ENCODE data around the gene IL36A. TPM values are rescaled to one million over a fixed set of nuclear protein-coding genes. Genes with fewer than 3 reads are reported as not detected.

IL36A gene
- total RNA-seq, 1 experiment from 2014 or later: not detected

- DNase-seq (ENCODE audit: low read depth): no peak
Observed at GRCh38 chr2:113007250-113007649, 2.0 kb downstream of the IL36A start.

GRCh38 chr2:113009622-113010021 lies 4.4 kb downstream of the IL36A start:
- no peak for DNase-seq (ENCODE audit: low read depth)

- peak; percentile 78 for DNase-seq (ENCODE audit: low read depth)
Observed at GRCh38 chr2:113010088-113010487, 4.8 kb downstream of the IL36A start.

GRCh38 chr2:113011108-113011507 lies 5.8 kb downstream of the IL36A start:
- peak; percentile 13 for DNase-seq (ENCODE audit: low read depth)

- peak; percentile 76 for DNase-seq (ENCODE audit: low read depth)
Observed at GRCh38 chr2:113012436-113013335, 7.4 kb downstream of the IL36A start.

GRCh38 chr2:113013336-113013661 lies 8.0 kb downstream of the IL36A start:
- DNase-seq (ENCODE audit: low read depth): no peak

- DNase-seq (ENCODE audit: low read depth): no peak
Observed at GRCh38 chr2:113014067-113014466, 8.8 kb downstream of the IL36A start.

GRCh38 chr2:113015042-113015441 lies 9.8 kb downstream of the IL36A start:
- DNase-seq (ENCODE audit: low read depth): no peak

GRCh38 chr2:113015655-113016054 lies 10.4 kb downstream of the IL36A start:
- no peak for DNase-seq (ENCODE audit: low read depth)

GRCh38 chr2:113018509-113018908 lies 13.2 kb downstream of the IL36A start:
- no peak for DNase-seq (ENCODE audit: low read depth)

GRCh38 chr2:113021312-113021711 lies 16.1 kb downstream of the IL36A start:
- DNase-seq (ENCODE audit: low read depth): no peak

GRCh38 chr2:113024764-113025163 lies 19.5 kb downstream of the IL36A start:
- DNase-seq (ENCODE audit: low read depth): no peak

- DNase-seq (ENCODE audit: low read depth): no peak
Observed at GRCh38 chr2:113025737-113026136, 20.5 kb downstream of the IL36A start.

GRCh38 chr2:113027691-113028090 lies 22.4 kb downstream of the IL36A start:
- no peak for DNase-seq (ENCODE audit: low read depth)

GRCh38 chr2:113028112-113028511 lies 22.9 kb downstream of the IL36A start:
- DNase-seq (ENCODE audit: low read depth): no peak

GRCh38 chr2:113032737-113033136 lies 27.5 kb downstream of the IL36A start:
- no peak for DNase-seq (ENCODE audit: low read depth)

GRCh38 chr2:113034016-113034415 lies 28.8 kb downstream of the IL36A start:
- no peak for DNase-seq (ENCODE audit: low read depth)

- DNase-seq (ENCODE audit: low read depth): no peak
Observed at GRCh38 chr2:113036763-113037162, 31.5 kb downstream of the IL36A start.

- DNase-seq (ENCODE audit: low read depth): no peak
Observed at GRCh38 chr2:113038291-113038690, 33.0 kb downstream of the IL36A start.

GRCh38 chr2:113039158-113039557 lies 33.9 kb downstream of the IL36A start:
- no peak for DNase-seq (ENCODE audit: low read depth)

- DNase-seq (ENCODE audit: low read depth): no peak
Observed at GRCh38 chr2:113039719-113040118, 34.5 kb downstream of the IL36A start.

- DNase-seq (ENCODE audit: low read depth): no peak
Observed at GRCh38 chr2:113041871-113042270, 36.6 kb downstream of the IL36A start.

- no peak for DNase-seq (ENCODE audit: low read depth)
Observed at GRCh38 chr2:113046465-113046864, 41.2 kb downstream of the IL36A start.
